Measurements from ENCODE around the gene TSPAN9. TPM values are rescaled to one million over a fixed set of nuclear protein-coding genes. Genes with fewer than 3 reads are reported as not detected.

TSPAN9 gene
- total and polyA plus RNA-seq, 8 donors: 1.4 to 58.3 (median 7.9) TPM

DNA sequence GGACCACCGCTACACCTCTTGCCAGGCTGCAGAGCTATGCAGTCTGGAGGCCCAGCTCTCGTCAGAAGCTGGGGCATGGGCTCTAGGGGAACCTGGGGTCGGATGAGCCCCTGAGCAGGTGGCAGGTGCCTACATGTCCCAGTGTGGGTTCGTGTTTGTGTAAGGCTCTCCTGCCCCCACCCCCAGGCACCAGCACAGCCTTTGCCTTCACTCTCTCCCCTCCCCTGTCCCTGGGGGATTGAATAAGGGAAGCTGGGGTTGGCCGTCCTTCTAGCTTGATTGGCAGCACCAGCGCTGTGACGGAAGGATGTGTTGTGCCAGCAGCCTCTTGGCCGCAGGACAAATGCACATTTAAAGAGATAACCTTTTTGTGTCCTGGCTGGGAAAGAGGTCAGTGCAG, 34.8 kb upstream of the TSPAN9 start:
- Histone ChIP-seq H3K4me3 (no peak overlapping the region), H3K4me1 (peaks cover 0 to 18% (median 0%) of the 10 kb centered on the region in 4 donors), H3K9me3 (no peaks in the 10 kb centered on the region), H3K27ac (no peak overlapping the region), H3K36me3 (peaks cover 4 to 37% (median 31%) of the 10 kb centered on the region in 4 donors), H3K27me3 (peaks cover 0 to 34% (median 0%) of the 10 kb centered on the region in 3 donors)
- 39 to 60% (median 51%) methylated on average over 7 to 8 of the region's 8 CpGs for WGBS, 5 donors
- DNase-seq: no peak
- TF ChIP-seq EP300 (IDR thresholded peaks at IDR 0.05): no peak
- no peak for TF ChIP-seq POLR2AphosphoS5 (IDR thresholded peaks at IDR 0.05)
- TF ChIP-seq, protein P1, sequence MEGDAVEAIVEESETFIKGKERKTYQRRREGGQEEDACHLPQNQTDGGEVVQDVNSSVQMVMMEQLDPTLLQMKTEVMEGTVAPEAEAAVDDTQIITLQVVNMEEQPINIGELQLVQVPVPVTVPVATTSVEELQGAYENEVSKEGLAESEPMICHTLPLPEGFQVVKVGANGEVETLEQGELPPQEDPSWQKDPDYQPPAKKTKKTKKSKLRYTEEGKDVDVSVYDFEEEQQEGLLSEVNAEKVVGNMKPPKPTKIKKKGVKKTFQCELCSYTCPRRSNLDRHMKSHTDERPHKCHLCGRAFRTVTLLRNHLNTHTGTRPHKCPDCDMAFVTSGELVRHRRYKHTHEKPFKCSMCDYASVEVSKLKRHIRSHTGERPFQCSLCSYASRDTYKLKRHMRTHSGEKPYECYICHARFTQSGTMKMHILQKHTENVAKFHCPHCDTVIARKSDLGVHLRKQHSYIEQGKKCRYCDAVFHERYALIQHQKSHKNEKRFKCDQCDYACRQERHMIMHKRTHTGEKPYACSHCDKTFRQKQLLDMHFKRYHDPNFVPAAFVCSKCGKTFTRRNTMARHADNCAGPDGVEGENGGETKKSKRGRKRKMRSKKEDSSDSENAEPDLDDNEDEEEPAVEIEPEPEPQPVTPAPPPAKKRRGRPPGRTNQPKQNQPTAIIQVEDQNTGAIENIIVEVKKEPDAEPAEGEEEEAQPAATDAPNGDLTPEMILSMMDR (IDR thresholded peaks at IDR 0.05): no peak
- TF ChIP-seq POLR2A (IDR thresholded peaks at IDR 0.05): no peak
- intact Hi-C loops (cut with DNase I; ENCODE audit: low total_unique reads): no loop called here

- peaks cover 0 to 18% (median 0%) of the 10 kb centered on the region in 4 donors for H3K4me1 ChIP-seq
- peaks cover 4 to 33% (median 28%) of the 10 kb centered on the region in 4 donors for H3K36me3 ChIP-seq
- H3K27me3 ChIP-seq: peaks cover 0 to 34% (median 0%) of the 10 kb centered on the region in 3 donors
- no peak overlapping the region for H3K27ac ChIP-seq
- DNase-seq: no peak
- 70 to 91% (median 81%) methylated on average over 4 of the region's 4 CpGs for WGBS, 5 donors
- no peaks in the 10 kb centered on the region for H3K9me3 ChIP-seq
- TF ChIP-seq POLR2AphosphoS5 (IDR thresholded peaks at IDR 0.05) (no peak), POLR2A (IDR thresholded peaks at IDR 0.05) (no peak), EP300 (IDR thresholded peaks at IDR 0.05) (no peak)
- TF ChIP-seq, protein P1 (IDR thresholded peaks at IDR 0.05): no peak
- intact Hi-C loops (cut with DNase I; ENCODE audit: low total_unique reads): no loop called here
- no peak overlapping the region for H3K4me3 ChIP-seq
Observed at GRCh38 chr12:3042826-3043225, 34.4 kb upstream of the TSPAN9 start.

DNA sequence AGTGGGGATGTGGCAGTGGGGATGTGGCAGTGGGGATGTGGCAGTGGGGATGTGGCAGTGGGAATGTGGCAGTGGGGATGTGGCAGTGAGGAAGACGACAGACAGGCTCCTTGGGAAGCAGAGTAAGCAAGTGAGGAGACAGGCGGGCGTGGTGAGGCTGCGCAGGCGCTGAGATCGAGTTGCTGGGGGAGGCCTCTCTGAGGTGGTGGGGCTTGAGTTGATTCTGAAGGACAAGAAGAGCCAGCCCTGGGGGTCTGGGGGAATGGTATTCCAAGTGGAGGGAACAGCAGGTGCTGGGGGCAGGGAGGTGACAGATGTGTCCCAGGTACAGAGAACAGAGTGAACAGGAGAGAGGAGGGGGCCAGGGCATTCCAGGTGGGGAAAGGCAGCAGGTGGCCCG, 33.8 kb upstream of the TSPAN9 start:
- DNase-seq: no peak
- intact Hi-C loops (cut with DNase I; ENCODE audit: low total_unique reads): no loop called here
- H3K27me3 ChIP-seq: peaks cover 0 to 34% (median 0%) of the 10 kb centered on the region in 3 donors
- TF ChIP-seq EP300 (IDR thresholded peaks at IDR 0.05) (no peak), POLR2A (IDR thresholded peaks at IDR 0.05) (no peak), POLR2AphosphoS5 (IDR thresholded peaks at IDR 0.05) (no peak)
- TF ChIP-seq, protein P1 (IDR thresholded peaks at IDR 0.05): no peak
- peaks cover 0 to 18% (median 0%) of the 10 kb centered on the region in 4 donors for H3K4me1 ChIP-seq
- H3K36me3 ChIP-seq: peaks cover 4 to 27% (median 22%) of the 10 kb centered on the region in 4 donors
- no peak overlapping the region for H3K4me3 ChIP-seq
- 84 to 94% (median 91%) methylated on average over 7 of the region's 7 CpGs for WGBS, 5 donors
- no peak overlapping the region for H3K27ac ChIP-seq
- H3K9me3 ChIP-seq: no peaks in the 10 kb centered on the region

- peaks cover 4 to 20% (median 14%) of the 10 kb centered on the region in 4 donors for H3K36me3 ChIP-seq
- H3K27me3 ChIP-seq: peaks cover 0 to 34% (median 0%) of the 10 kb centered on the region in 3 donors
- WGBS, 5 donors: 70 to 75% (median 72%) methylated on average over 4 to 8 of the region's 8 CpGs
- TF ChIP-seq POLR2A (IDR thresholded peaks at IDR 0.05): no peak
- TF ChIP-seq EP300 (IDR thresholded peaks at IDR 0.05): no peak
- no peak for TF ChIP-seq POLR2AphosphoS5 (IDR thresholded peaks at IDR 0.05)
- TF ChIP-seq, protein P1 (IDR thresholded peaks at IDR 0.05): no peak
- intact Hi-C loops (cut with DNase I; ENCODE audit: low total_unique reads): no loop called here
- H3K27ac ChIP-seq: no peak overlapping the region
- no peak for DNase-seq
- peaks cover 0 to 22% (median 0%) of the 10 kb centered on the region in 4 donors for H3K4me1 ChIP-seq
- H3K9me3 ChIP-seq: no peaks in the 10 kb centered on the region
- H3K4me3 ChIP-seq: no peak overlapping the region
Observed at GRCh38 chr12:3044141-3044630, 33.0 kb upstream of the TSPAN9 start.
